Hematopoietic multipotent progenitor cell treated with erythropoietin and hydrocortisone succinate and interleukin-3 and kit ligand, for 4 days (in vitro differentiated cells): Measurements from ENCODE around the gene MTR.
A peak's percentile ranks its signal among the peaks of the same experiment; 100 is the strongest.

Experiments used
- DNase-seq: peaks from one replicate; pipeline ENCODE4 v3.0.0-alpha.2; 2015

The MTR gene

GRCh38 chr1:236795035-236795756 lies at the start of gene MTR:
Gene MTR, plus strand, starts transcription at chr1:236795292. Its CDS starts 412 bp downstream, at chr1:236795704.
- DNase-seq, result peak; percentile 99

- DNase-seq, result no peak
These were observed 48.3 kb upstream of the MTR start for GRCh38 chr1:236746785-236747184.

- DNase-seq, result no peak
These were observed 47.6 kb upstream of the MTR start for GRCh38 chr1:236747311-236747985.

- peak; percentile 15 for DNase-seq
These were observed 46.7 kb upstream of the MTR start for GRCh38 chr1:236748268-236748870.

GRCh38 chr1:236750928-236751327 lies 44.2 kb upstream of the MTR start:
- DNase-seq, result no peak

GRCh38 chr1:236751385-236751784 lies 43.7 kb upstream of the MTR start:
- no peak for DNase-seq

GRCh38 chr1:236751935-236752334 lies 43.2 kb upstream of the MTR start:
- no peak for DNase-seq

- DNase-seq, result peak; percentile 70
These were observed 41.6 kb upstream of the MTR start for GRCh38 chr1:236753516-236753915.

- DNase-seq, result no peak
These were observed 41.1 kb upstream of the MTR start for GRCh38 chr1:236753964-236754363.

GRCh38 chr1:236754525-236755210 lies 40.4 kb upstream of the MTR start:
- DNase-seq, result no peak

GRCh38 chr1:236757640-236758039 lies 37.5 kb upstream of the MTR start:
- no peak for DNase-seq

- peak; percentile 80 for DNase-seq
These were observed 35.7 kb upstream of the MTR start for GRCh38 chr1:236759252-236759859.

- no peak for DNase-seq
These were observed 34.6 kb upstream of the MTR start for GRCh38 chr1:236760480-236760879.

- DNase-seq, result no peak
These were observed 34.1 kb upstream of the MTR start for GRCh38 chr1:236760986-236761385.

GRCh38 chr1:236761397-236762132 lies 33.5 kb upstream of the MTR start:
- no peak for DNase-seq

- DNase-seq, result peak; percentile 59
These were observed 32.7 kb upstream of the MTR start for GRCh38 chr1:236762410-236762809.

GRCh38 chr1:236765831-236766230 lies 29.3 kb upstream of the MTR start:
- no peak for DNase-seq

- DNase-seq, result no peak
These were observed 28.6 kb upstream of the MTR start for GRCh38 chr1:236766506-236766905.

GRCh38 chr1:236767276-236767675 lies 27.8 kb upstream of the MTR start:
- DNase-seq, result no peak

GRCh38 chr1:236768601-236769000 lies 26.5 kb upstream of the MTR start:
- no peak for DNase-seq

- DNase-seq, result peak; percentile 50
These were observed 21.2 kb upstream of the MTR start for GRCh38 chr1:236773919-236774318.

GRCh38 chr1:236774926-236775325 lies 20.2 kb upstream of the MTR start:
- no peak for DNase-seq
